GM12801 (cell line): Measurements from ENCODE around the gene SCLY.

ENCODE experiments used
- CTCF ChIP-seq: IDR thresholded peaks from one replicate; pipeline ENCODE4 v1.5.1; 2011; ENCODE audit warnings: control low read depth; ENCODE audit not compliant: insufficient read length; ENCODE audit errors: extremely low read depth

SCLY gene

DNA sequence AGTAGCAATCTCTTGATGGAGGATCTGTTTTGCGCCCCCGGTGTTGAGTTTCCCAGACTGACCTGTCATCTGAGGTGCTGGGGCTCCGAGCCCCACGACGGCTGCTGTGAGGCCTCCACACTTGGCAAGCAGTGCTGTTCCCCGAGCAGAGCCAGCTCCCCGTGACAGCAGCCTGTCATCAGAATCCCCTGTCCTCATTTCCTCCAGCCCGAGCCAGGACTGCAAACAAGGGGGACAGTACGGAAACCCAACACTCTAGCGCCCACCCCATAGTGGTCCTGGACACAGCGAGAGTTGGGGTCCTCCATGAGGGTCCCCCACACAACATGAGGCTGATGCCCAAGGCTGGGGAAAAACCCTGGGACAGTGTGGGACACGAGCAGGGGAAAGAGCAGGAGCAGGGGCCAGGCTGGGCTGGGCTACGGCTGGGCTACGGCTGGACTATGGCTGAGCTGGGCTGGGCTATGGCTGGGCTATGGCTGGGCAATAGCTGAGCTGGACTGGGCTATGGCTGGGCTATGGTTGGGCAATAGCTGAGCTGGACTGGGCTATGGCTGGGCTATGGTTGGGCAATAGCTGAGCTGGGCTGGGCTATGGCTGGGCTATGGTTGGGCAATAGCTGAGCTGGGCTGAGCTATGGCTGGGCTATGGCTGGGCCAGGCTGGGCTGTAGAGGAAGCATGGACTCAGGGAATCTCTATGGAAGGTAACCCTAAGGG, 76.2 kb downstream of the SCLY start:
- TF ChIP-seq CTCF: no peak

DNA sequence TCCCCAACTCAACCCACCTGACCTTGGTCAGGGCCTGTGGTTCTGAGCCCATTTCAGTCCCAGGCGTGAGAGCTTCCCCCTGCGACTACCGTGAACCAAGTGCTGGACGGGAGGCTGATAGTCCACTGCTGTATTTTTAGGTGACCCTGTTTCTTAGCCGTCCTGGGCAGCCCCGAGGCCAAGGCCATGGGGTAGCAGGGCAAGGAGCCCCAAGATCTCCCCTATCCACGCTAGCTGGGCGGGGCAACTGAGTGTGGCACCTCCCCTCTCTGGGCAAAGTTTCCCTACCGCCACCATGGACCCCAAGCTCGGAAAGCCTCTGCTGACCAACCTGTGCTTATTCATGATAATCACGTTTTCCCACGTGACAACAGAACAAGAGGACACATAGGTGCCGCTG, 77.1 kb downstream of the SCLY start:
- TF ChIP-seq CTCF: no peak

DNA sequence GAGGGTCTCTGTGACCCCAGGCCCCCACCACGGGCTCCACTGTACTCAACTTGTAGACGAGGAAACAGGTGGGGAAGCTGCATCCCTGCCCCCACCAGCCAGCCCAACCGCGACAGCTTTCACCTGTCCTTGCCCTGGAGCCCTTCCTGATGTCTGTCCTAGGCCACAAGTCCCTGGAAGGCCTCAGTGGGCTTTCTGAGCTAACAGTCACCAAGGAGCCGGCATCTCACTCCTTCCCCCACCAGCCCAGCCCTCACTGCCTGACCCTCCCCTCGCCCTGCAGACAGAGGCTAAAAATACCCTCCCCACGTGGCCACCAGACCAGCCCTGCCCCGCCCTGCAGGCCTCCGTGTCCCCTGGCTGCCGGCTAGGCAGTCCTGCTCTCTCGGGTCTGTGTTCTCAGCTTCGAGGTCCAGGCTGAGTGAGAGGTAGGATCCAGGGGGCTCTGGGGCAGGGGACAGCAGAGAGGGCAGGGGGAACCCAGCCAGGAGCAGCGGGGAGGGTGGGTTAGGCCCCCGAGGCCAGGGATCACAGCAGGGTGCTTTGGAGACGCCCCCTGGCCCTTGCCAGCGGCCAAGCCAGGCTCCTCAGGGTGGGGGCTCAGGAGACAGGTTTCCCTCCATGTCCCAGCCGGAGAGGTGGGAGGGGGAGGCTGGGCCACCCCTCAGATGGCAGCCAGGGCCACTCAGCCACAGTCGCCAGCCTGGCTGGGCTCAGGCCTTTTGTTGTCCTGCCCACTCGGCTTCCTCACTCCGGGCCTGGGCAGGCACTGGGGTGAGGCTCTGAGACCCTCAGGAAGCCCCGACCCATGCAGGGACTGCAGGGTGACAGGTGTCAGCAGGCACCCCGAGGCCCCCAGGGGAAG, 77.8 kb downstream of the SCLY start, which contains the start of gene KLHL30:
KLHL30 (plus strand) TSS at position 338 of the 865 bp plus-strand sequence. CDS start 2,087 bp downstream, outside the sequence.
- TF ChIP-seq CTCF: no peak

- no peak for TF ChIP-seq CTCF
These were observed 78.6 kb downstream of the SCLY start for GRCh38 chr2:238139196-238140039.

DNA sequence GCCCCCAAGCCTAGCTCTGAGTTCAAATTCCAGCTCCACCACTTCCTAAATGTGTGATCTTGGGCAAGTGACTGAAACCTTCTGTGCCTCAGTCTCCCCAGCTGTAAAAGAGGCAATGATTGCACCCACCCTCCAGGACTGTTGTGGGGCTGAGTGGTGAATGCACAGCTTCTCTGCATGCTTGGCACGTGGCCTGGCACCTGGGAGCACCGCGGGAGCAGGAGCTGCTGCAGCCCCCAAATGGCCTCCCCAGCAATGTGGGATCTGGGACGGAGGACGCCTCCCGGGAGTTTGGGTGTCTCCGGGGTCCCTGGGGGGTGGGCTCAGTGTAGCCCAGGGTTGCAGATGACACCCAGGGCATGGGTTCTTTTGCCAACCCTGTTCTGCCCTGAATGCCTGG, 79.2 kb downstream of the SCLY start:
- TF ChIP-seq CTCF: no peak

DNA sequence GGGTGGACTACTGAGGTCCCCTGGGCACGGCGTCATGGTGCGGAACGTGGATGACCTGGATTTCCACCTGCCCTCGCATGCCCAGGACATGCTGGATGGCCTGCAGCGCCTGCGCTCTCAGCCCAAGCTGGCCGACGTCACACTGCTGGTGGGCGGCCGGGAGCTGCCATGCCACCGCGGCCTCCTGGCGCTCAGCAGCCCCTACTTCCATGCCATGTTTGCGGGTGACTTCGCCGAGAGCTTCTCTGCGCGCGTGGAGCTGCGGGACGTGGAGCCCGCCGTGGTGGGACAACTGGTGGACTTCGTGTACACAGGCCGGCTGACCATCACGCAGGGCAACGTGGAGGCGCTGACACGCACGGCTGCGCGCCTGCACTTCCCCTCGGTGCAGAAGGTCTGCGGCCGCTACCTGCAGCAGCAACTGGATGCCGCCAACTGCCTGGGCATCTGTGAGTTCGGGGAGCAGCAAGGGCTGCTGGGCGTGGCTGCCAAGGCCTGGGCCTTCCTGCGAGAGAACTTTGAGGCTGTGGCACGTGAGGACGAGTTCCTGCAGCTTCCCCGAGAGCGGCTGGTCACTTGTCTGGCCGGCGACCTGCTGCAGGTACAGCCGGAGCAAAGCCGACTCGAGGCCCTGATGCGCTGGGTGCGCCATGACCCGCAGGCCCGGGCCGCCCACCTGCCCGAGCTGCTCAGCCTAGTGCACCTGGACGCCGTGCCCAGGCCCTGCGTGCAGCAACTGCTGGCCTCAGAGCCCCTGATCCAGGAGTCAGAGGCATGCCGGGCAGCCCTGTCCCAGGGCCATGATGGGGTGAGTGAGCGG, 80.1 kb downstream of the SCLY start:
- TF ChIP-seq CTCF: no peak
